Measurements from ENCODE around the gene NOTCH1. TPM values are rescaled to one million over a fixed set of nuclear protein-coding genes. Genes with fewer than 3 reads are reported as not detected.

NOTCH1 gene
- total RNA-seq, 1 donor from 2014 or later, result 70.7 TPM

GRCh38 chr9:136532799-136533774, 12.8 kb downstream of the NOTCH1 start:
- DNase-seq (ENCODE audit: low read depth, low spot score), result no peak

GRCh38 chr9:136531904-136532798, 13.7 kb downstream of the NOTCH1 start:
- no peak for DNase-seq (ENCODE audit: low read depth, low spot score)

- no peak for DNase-seq (ENCODE audit: low read depth, low spot score)
Observed at GRCh38 chr9:136531186-136531903, 14.5 kb downstream of the NOTCH1 start.

GRCh38 chr9:136530461-136531089, 15.3 kb downstream of the NOTCH1 start:
- DNase-seq (ENCODE audit: low read depth, low spot score), result no peak

- DNase-seq (ENCODE audit: low read depth, low spot score), result peak; percentile 69
Observed at GRCh38 chr9:136529516-136530460, 16.1 kb downstream of the NOTCH1 start.

GRCh38 chr9:136528716-136529341, 17.0 kb downstream of the NOTCH1 start:
- no peak for DNase-seq (ENCODE audit: low read depth, low spot score)

GRCh38 chr9:136527721-136528710, 17.8 kb downstream of the NOTCH1 start:
- no peak for DNase-seq (ENCODE audit: low read depth, low spot score)

GRCh38 chr9:136527131-136527530, 18.7 kb downstream of the NOTCH1 start:
- no peak for DNase-seq (ENCODE audit: low read depth, low spot score)

GRCh38 chr9:136526625-136527066, 19.2 kb downstream of the NOTCH1 start:
- DNase-seq (ENCODE audit: low read depth, low spot score), result no peak

GRCh38 chr9:136525841-136526499, 19.9 kb downstream of the NOTCH1 start:
- no peak for DNase-seq (ENCODE audit: low read depth, low spot score)

- DNase-seq (ENCODE audit: low read depth, low spot score), result no peak
Observed at GRCh38 chr9:136525207-136525606, 20.6 kb downstream of the NOTCH1 start.

GRCh38 chr9:136522314-136523237, 23.3 kb downstream of the NOTCH1 start:
- DNase-seq (ENCODE audit: low read depth, low spot score), result no peak

- no peak for DNase-seq (ENCODE audit: low read depth, low spot score)
Observed at GRCh38 chr9:136521537-136521936, 24.3 kb downstream of the NOTCH1 start.

GRCh38 chr9:136520053-136520540, 25.8 kb downstream of the NOTCH1 start:
- DNase-seq (ENCODE audit: low read depth, low spot score), result no peak

- DNase-seq (ENCODE audit: low read depth, low spot score), result no peak
Observed at GRCh38 chr9:136519263-136520052, 26.4 kb downstream of the NOTCH1 start.

All from pulmonary artery endothelial cell (primary cell).